GM12872 (cell line): ENCODE results near the gene RHOBTB3.

ENCODE experiments used
- CTCF ChIP-seq: IDR thresholded peaks from 3 replicates; pipeline ENCODE4 v1.5.1; 2011; ENCODE audit warnings: low read depth, mild to moderate bottlenecking, low read length, moderate library complexity; ENCODE audit not compliant: insufficient read depth

The RHOBTB3 gene

DNA sequence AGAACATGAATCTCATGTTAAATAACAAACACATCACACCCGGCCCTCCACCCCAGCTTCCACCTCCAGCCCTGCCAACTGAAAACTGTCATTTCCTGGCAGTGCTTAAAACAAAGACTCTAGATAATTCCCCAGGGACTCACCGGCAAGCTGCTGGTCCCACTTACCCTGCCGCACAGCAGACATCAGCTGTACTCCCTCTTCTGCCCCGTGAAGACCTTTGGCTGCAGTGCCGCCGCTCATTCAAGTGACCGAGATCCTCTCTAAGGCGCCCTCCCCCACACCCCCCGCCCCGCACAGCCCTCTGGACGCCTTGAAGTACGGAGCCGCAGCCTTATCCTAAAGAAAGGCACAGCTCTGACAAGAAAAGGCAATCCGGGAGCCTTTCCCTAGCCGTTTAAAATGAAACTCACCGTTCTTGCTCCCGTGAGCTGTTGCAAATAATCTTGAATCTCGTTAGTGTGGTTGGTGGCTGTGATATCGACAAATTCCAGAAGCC, 91.0 kb downstream of the RHOBTB3 start:
- no peak for TF ChIP-seq CTCF

DNA sequence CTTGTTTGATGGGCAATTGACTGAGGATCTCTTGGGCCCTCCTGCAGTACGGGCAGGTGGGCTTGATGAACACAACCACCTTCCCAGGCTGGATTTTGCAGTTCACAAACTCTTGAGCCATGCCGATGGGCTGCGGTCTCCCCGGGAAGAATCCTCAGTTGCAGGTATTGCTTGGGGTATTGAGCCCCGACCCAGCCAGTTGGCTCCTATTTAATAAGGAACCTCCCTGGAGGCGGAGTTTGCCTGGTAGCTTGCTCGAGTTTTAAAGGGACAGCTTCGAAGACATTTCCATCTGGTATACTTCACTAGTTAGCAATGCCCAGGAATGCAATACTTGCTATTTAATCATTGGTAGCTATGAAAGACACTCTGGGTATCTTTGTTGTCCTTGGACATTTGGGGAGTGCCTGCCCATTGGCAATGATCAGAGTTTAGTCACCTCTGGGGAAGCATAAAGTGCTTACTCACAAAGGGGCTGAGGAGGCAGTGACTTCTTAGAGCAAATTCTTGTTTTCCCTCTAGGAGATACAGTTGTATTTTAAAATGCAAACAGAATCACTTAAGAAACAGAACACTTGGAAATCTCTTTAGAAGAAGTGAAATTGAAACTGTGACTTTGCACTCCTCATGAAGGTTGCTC, 91.5 kb downstream of the RHOBTB3 start, which contains the start of gene GLRX:
Gene GLRX, minus strand, starts transcription at position 185 of the 640 bp plus-strand sequence. Its CDS starts 64 bp downstream, at position 121.
- no peak for TF ChIP-seq CTCF

DNA sequence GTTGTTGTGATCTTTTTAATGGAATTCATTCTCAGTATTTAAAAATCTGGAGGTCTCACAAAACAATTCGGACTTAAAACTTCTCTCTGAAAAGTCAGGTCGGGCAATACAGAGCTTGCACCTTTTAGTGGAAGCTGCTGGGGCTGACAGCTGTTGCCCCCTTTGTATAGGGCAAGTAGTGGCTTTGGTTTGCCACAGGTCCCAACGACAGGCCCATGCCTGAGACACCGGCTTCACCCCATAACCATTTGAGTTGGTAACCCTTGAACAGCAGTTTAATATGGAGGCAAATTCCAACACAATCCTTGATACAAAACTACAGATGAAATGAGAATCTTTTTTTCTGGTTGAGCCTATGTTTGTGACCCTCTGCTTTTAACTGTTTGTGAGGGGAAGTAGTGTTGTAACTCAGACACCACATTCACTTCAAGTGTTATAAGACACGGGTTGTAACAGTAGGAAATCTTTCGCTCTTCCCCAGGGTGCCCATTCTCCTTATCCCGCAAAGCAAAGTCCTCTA, 92.1 kb downstream of the RHOBTB3 start:
- no peak for TF ChIP-seq CTCF

GRCh38 chr5:95823738-95824609, 92.8 kb downstream of the RHOBTB3 start:
- TF ChIP-seq CTCF = no peak

GRCh38 chr5:95824747-95825146, 93.6 kb downstream of the RHOBTB3 start:
- TF ChIP-seq CTCF = no peak

- TF ChIP-seq CTCF = no peak
Measured at GRCh38 chr5:95825495-95825894, 94.4 kb downstream of the RHOBTB3 start.

- no peak for TF ChIP-seq CTCF
Measured at GRCh38 chr5:95826949-95827891, 96.1 kb downstream of the RHOBTB3 start.
